OCI-LY1 (cell line): ENCODE results near the gene PRSS33.

Source experiments
- CTCF ChIP-seq: fragments of 200-600 bp; sonication (generic), shearing (Covaris generic); IDR thresholded peaks from 2 replicates; pipeline ENCODE4 v1.5.1; 2017; ENCODE audit warnings: mild to moderate bottlenecking, antibody characterized with exemption, low read length, moderate library complexity, mixed read lengths
- EZH2 ChIP-seq: fragments of 200-600 bp; sonication (generic), shearing (Covaris generic); IDR thresholded peaks from 2 replicates; pipeline ENCODE4 v1.8.0; 2017; ENCODE audit warnings: borderline replicate concordance, mixed run types, mild to moderate bottlenecking, antibody characterized with exemption, low read length, moderate library complexity, mixed read lengths

DNA sequence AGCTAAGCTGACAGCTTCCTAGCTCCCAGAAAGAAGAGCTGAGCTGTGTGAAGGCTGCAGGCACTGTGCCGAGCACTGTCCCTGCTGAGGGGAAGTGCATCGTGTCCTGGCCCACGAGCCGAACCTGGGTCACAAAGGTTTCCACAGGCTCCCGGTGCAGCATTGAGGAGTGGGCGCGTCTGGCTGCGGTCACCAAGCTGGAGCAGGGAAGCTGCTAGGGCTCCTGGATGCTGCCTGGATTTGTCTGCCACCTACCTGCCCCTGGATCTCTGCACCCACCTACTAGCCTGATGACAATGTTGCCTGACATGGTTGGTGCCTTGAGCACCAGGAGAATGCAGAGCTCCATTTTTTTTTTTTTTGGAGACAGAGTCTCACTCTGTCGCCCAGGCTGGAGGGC lies 41.4 kb downstream of the PRSS33 start:
- TF ChIP-seq EZH2 (no peak), CTCF (no peak)
